ENCODE results near the gene RAB3C.

DNA sequence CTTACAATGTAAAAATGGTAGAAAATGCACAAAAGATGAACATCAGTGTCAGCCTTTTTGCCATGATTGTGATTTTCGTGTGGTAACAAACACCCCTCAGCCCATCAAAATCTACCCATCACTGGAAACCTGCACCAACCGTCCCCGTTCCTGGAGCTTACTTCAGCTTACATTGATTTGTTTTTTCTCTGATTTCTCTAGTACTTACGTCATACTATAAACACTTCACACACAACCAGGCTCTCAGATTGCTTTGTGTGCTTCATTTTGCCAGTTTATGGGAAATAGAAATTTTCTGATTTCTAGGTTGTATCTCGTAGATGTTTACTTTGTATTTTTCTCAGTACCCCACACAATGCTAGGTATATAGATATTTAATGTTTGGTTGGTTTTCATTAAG lies 129.1 kb downstream of the RAB3C start:
- TF ChIP-seq, protein P1, sequence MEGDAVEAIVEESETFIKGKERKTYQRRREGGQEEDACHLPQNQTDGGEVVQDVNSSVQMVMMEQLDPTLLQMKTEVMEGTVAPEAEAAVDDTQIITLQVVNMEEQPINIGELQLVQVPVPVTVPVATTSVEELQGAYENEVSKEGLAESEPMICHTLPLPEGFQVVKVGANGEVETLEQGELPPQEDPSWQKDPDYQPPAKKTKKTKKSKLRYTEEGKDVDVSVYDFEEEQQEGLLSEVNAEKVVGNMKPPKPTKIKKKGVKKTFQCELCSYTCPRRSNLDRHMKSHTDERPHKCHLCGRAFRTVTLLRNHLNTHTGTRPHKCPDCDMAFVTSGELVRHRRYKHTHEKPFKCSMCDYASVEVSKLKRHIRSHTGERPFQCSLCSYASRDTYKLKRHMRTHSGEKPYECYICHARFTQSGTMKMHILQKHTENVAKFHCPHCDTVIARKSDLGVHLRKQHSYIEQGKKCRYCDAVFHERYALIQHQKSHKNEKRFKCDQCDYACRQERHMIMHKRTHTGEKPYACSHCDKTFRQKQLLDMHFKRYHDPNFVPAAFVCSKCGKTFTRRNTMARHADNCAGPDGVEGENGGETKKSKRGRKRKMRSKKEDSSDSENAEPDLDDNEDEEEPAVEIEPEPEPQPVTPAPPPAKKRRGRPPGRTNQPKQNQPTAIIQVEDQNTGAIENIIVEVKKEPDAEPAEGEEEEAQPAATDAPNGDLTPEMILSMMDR (IDR thresholded peaks at IDR 0.05 in 8 of 11, conservative IDR thresholded peaks at IDR 0.05 in 3 of 11): no peak
- TF ChIP-seq POLR2AphosphoS5 (IDR thresholded peaks at IDR 0.05): no peak

Data from spleen (tissue), 7 donors.